KMS-11 (cell line): ENCODE results near the gene DNAJC15.

Experiments used
- H2AFZ ChIP-seq: fragments of 200-600 bp; sonication (generic); 2 replicates; pipeline ENCODE4 v1.6.1; 2016; ENCODE audit warnings: antibody characterized with exemption, mixed run types, low read depth
- H3K27ac ChIP-seq: fragments of 200-600 bp; sonication (generic); 2 replicates; pipeline ENCODE4 v1.6.1; 2016; ENCODE audit warnings: mild to moderate bottlenecking, mixed run types
- H3K27me3 ChIP-seq: fragments of 200-600 bp; sonication (generic); 2 replicates; pipeline ENCODE4 v1.6.1; 2017; ENCODE audit warnings: mild to moderate bottlenecking, low read depth, mixed run types, moderate library complexity; ENCODE audit not compliant: insufficient read depth
- H3K36me3 ChIP-seq: fragments of 200-600 bp; sonication (generic); 2 replicates; pipeline ENCODE4 v1.6.1; 2017; ENCODE audit warnings: mild to moderate bottlenecking, mixed run types; ENCODE audit not compliant: insufficient read depth
- H3K4me1 ChIP-seq: fragments of 200-600 bp; sonication (generic); 2 replicates; pipeline ENCODE4 v1.6.1; 2016; ENCODE audit warnings: mild to moderate bottlenecking, low read depth, mixed run types; ENCODE audit not compliant: poor library complexity, severe bottlenecking
- H3K4me2 ChIP-seq: fragments of 200-600 bp; sonication (generic); 2 replicates; pipeline ENCODE4 v1.7.0; 2016; ENCODE audit warnings: mild to moderate bottlenecking, mixed run types
- H3K4me3 ChIP-seq: fragments of 200-600 bp; sonication (generic); IDR thresholded peaks from 2 replicates; pipeline ENCODE4 v1.6.1; 2017; ENCODE audit warnings: low read depth, low read length, mixed read lengths; ENCODE audit not compliant: insufficient read depth
- H3K79me2 ChIP-seq: fragments of 200-600 bp; sonication (generic); 2 replicates; pipeline ENCODE4 v1.6.1; 2016; ENCODE audit warnings: low read depth, mixed run types; ENCODE audit not compliant: insufficient read depth
- H3K9ac ChIP-seq: fragments of 200-600 bp; sonication (generic); 2 replicates; pipeline ENCODE4 v1.6.1; 2016; ENCODE audit warnings: mild to moderate bottlenecking, mixed run types
- H4K20me1 ChIP-seq: fragments of 200-600 bp; sonication (generic); 2 replicates; pipeline ENCODE4 v1.6.1; 2016; ENCODE audit warnings: mild to moderate bottlenecking, mixed run types; ENCODE audit not compliant: insufficient read depth
- CTCF ChIP-seq: fragments of 200-600 bp; sonication (generic); conservative IDR thresholded peaks from 2 replicates; pipeline ENCODE4 v1.6.1; 2017; ENCODE audit warnings: low read depth, mild to moderate bottlenecking, antibody characterized with exemption, low read length, moderate library complexity, mixed read lengths

Gene DNAJC15

GRCh38 chr13:43003729-43004128 is 19.7 kb upstream of the DNAJC15 start:
- Histone ChIP-seq H3K4me2 (no peak overlapping the region), H4K20me1 (no peaks in the 10 kb centered on the region), H3K79me2 (no peaks in the 10 kb centered on the region), H2AFZ (no peak overlapping the region), H3K36me3 (no peaks in the 10 kb centered on the region), H3K4me1 (no peaks in the 10 kb centered on the region), H3K27me3 (no peaks in the 10 kb centered on the region), H3K9ac (no peak overlapping the region), H3K27ac (no peak overlapping the region), H3K4me3 (no peak overlapping the region)
- no peak for TF ChIP-seq CTCF

GRCh38 chr13:43005460-43006236 is 17.7 kb upstream of the DNAJC15 start:
- Histone ChIP-seq H3K4me1 (no peaks in the 10 kb centered on the region), H3K4me3 (no peak overlapping the region), H3K36me3 (no peaks in the 10 kb centered on the region), H4K20me1 (no peaks in the 10 kb centered on the region), H3K79me2 (no peaks in the 10 kb centered on the region), H2AFZ (no peak overlapping the region), H3K27me3 (no peaks in the 10 kb centered on the region), H3K9ac (no peak overlapping the region), H3K4me2 (no peak overlapping the region), H3K27ac (no peak overlapping the region)
- TF ChIP-seq CTCF = no peak

- H2AFZ ChIP-seq = no peak overlapping the region
- no peak for TF ChIP-seq CTCF
Observed at GRCh38 chr13:43006893-43007631, 16.3 kb upstream of the DNAJC15 start.

GRCh38 chr13:43008596-43008995 is 14.8 kb upstream of the DNAJC15 start:
- H3K27ac ChIP-seq = no peak overlapping the region
- no peaks in the 10 kb centered on the region for H3K36me3 ChIP-seq
- H4K20me1 ChIP-seq = no peaks in the 10 kb centered on the region
- no peak overlapping the region for H3K4me3 ChIP-seq
- H3K4me2 ChIP-seq = no peak overlapping the region
- no peak overlapping the region for H3K9ac ChIP-seq
- TF ChIP-seq CTCF = no peak
- no peak overlapping the region for H2AFZ ChIP-seq
- no peaks in the 10 kb centered on the region for H3K27me3 ChIP-seq
- no peaks in the 10 kb centered on the region for H3K4me1 ChIP-seq
- no peaks in the 10 kb centered on the region for H3K79me2 ChIP-seq

More at GRCh38 chr13:43006893-43007631, 16.3 kb upstream of the DNAJC15 start:
- H4K20me1 ChIP-seq = no peaks in the 10 kb centered on the region
- H3K9ac ChIP-seq = no peak overlapping the region
- no peak overlapping the region for H3K27ac ChIP-seq
- no peaks in the 10 kb centered on the region for H3K36me3 ChIP-seq
- H3K27me3 ChIP-seq = no peaks in the 10 kb centered on the region
- no peak overlapping the region for H3K4me3 ChIP-seq
- no peaks in the 10 kb centered on the region for H3K4me1 ChIP-seq
- H3K79me2 ChIP-seq = no peaks in the 10 kb centered on the region
- no peak overlapping the region for H3K4me2 ChIP-seq
